Activated CD8-positive, alpha-beta memory T cell treated with anti-CD3 and anti-CD28 coated beads for 36 hours (primary cell): ENCODE data around the gene SBK3. TPM values are rescaled to one million over a fixed set of nuclear protein-coding genes. Genes with fewer than 3 reads are reported as not detected.
"Not testable (repeated sequence)": the region's sequence is repeated elsewhere in the genome, so short reads cannot be mapped to it uniquely, and the experiment has no call there.

Source experiments
- CTCF ChIA-PET: fragments of 350-600 bp; sonication (Branson Sonifier 250); formaldehyde crosslinking; loops from one replicate; lab custom pipeline; 2021; ENCODE audit warnings: antibody characterized with exemption; lab: Charles Lee
- POLR2A ChIA-PET: fragments of 350-600 bp; sonication (Branson Sonifier 250); formaldehyde crosslinking; loops from one replicate; lab custom pipeline; 2021; ENCODE audit warnings: antibody characterized with exemption; lab: Charles Lee
- total RNA-seq, 2 experiments: library from RNA; stranded (reverse); gene quantifications; one replicate each; pipeline ENCODE4 v1.2.3, GENCODE V29; 2021

The SBK3 gene
- total RNA-seq, 2 experiments from 2014 or later = not detected

- ChIA-PET POLR2A (no interaction called here), CTCF (interaction anchor here (1.0 to 1.7 kb wide), 2 partner anchors 11 to 29 kb away, joined by 3 to 6 read pairs; no protein-coding TSS in a partner anchor)
These were observed 47.6 kb downstream of the SBK3 start for GRCh38 chr19:55497763-55498162.

GRCh38 chr19:55496820-55497219, 48.5 kb downstream of the SBK3 start:
- CTCF ChIA-PET, POLR2A ChIA-PET: not testable (repeated sequence)

GRCh38 chr19:55495646-55496349, 49.5 kb downstream of the SBK3 start:
- ChIA-PET CTCF (interaction anchor here (1.6 kb wide), 1 partner anchor 19 kb away, joined by 5 read pairs; the partner anchor contains the start of gene ZNF628), POLR2A (no interaction called here)

GRCh38 chr19:55494172-55494761, 51.1 kb downstream of the SBK3 start:
- CTCF ChIA-PET = interaction anchor here (0.9 to 1.6 kb wide), 4 partner anchors 10 to 334 kb away, joined by 3 to 7 read pairs (median 4); partner anchors contain the start of gene ZNF628

GRCh38 chr19:55493645-55494171, 51.6 kb downstream of the SBK3 start:
- ChIA-PET POLR2A (no interaction called here), CTCF (interaction anchor here (0.9 to 1.6 kb wide), 4 partner anchors 10 to 333 kb away, joined by 3 to 7 read pairs (median 4); partner anchors contain the start of gene ZNF628)

More at GRCh38 chr19:55494172-55494761, 51.1 kb downstream of the SBK3 start:
- POLR2A ChIA-PET = interaction anchor here (0.7 kb wide), 1 partner anchor 17 kb away, joined by 3 read pairs; no protein-coding TSS in a partner anchor

GRCh38 chr19:55493052-55493644, 52.2 kb downstream of the SBK3 start:
- POLR2A ChIA-PET = no interaction called here
- CTCF ChIA-PET = interaction anchor here (1.5 to 1.6 kb wide), 2 partner anchors 26 to 333 kb away, joined by 4 to 7 read pairs; no protein-coding TSS in a partner anchor

- ChIA-PET POLR2A (no interaction called here), CTCF (no interaction called here)
These were observed 52.9 kb downstream of the SBK3 start for GRCh38 chr19:55492362-55492944.

- ChIA-PET CTCF (interaction anchor here (1.2 to 1.9 kb wide), 2 partner anchors 24 to 351 kb away, joined by 3 to 6 read pairs; no protein-coding TSS in a partner anchor), POLR2A (no interaction called here)
These were observed 53.6 kb downstream of the SBK3 start for GRCh38 chr19:55491546-55492360.

Other genes with a start within 250 kb of the SBK3 start
- gene TMEM150B, start 220.2 kb downstream of the SBK3 start, total RNA-seq = under 1 TPM in 1 of 2 experiments, not detected in 1; 0.31 TPM
- gene KMT5C, start 205.7 kb downstream of the SBK3 start, total RNA-seq = 10 to 100 TPM; 17.4 to 18.1 TPM
- gene COX6B2, start 190.8 kb downstream of the SBK3 start, total RNA-seq = not detected
- not detected for gene GARIN5B, start 182.3 kb downstream of the SBK3 start, total RNA-seq
- under 1 TPM; 0.08 to 0.21 TPM for gene IL11, start 175.1 kb downstream of the SBK3 start, total RNA-seq
- gene TMEM190, start 168.7 kb downstream of the SBK3 start, total RNA-seq = not detected
- gene TMEM238, start 161.3 kb downstream of the SBK3 start, total RNA-seq = 10 to 100 TPM; 11.3 to 12.1 TPM
- 1,000 to 10,000 TPM; 2,223 to 2,277 TPM for gene RPL28, start 159.6 kb downstream of the SBK3 start, total RNA-seq
- 100 to 1,000 TPM; 296 to 311 TPM for gene UBE2S, start 137.8 kb downstream of the SBK3 start, total RNA-seq
- gene SHISA7, start 102.2 kb downstream of the SBK3 start, total RNA-seq = not detected
- gene ISOC2, start 83.9 kb downstream of the SBK3 start, total RNA-seq = 10 to 100 TPM; 34.4 to 36.6 TPM
- not detected for gene C19orf85, start 80.8 kb downstream of the SBK3 start, total RNA-seq
- 1 to 10 TPM; 6.4 to 7.4 TPM for gene ZNF628, start 68.9 kb downstream of the SBK3 start, total RNA-seq
- gene NAT14, start 60.4 kb downstream of the SBK3 start, total RNA-seq = 10 to 100 TPM; 32.7 to 33.1 TPM
- under 1 TPM; 0.63 to 0.99 TPM for gene SSC5D, start 57.1 kb downstream of the SBK3 start, total RNA-seq
- not detected for gene SBK2, start 8.4 kb downstream of the SBK3 start, total RNA-seq
- 1 to 10 TPM; 6.9 to 7.5 TPM for gene ZNF579, start 35.3 kb upstream of the SBK3 start, total RNA-seq
- gene FIZ1, start 54.0 kb upstream of the SBK3 start, total RNA-seq = 10 to 100 TPM; 17.4 to 17.8 TPM
- 10 to 100 TPM; 11.9 to 13.2 TPM for gene ZNF524, start 54.7 kb upstream of the SBK3 start, total RNA-seq
- 10 to 100 TPM; 11.8 to 12.0 TPM for gene ZNF865, start 60.1 kb upstream of the SBK3 start, total RNA-seq
- 1 to 10 TPM; 2.8 to 3.0 TPM for gene ZNF784, start 79.0 kb upstream of the SBK3 start, total RNA-seq
- gene ZNF580, start 95.5 kb upstream of the SBK3 start, total RNA-seq = 10 to 100 TPM; 31.3 to 32.0 TPM
- 10 to 100 TPM; 32.6 to 33.6 TPM for gene ZNF581, start 98.1 kb upstream of the SBK3 start, total RNA-seq
- gene CCDC106, start 102.7 kb upstream of the SBK3 start, total RNA-seq = 1 to 10 TPM; 4.3 to 4.4 TPM
- 100 to 1,000 TPM; 351 to 381 TPM for gene U2AF2, start 109.5 kb upstream of the SBK3 start, total RNA-seq
- 10 to 100 TPM; 40.1 to 41.8 TPM for gene EPN1, start 129.7 kb upstream of the SBK3 start, total RNA-seq
- gene NLRP9, start 192.9 kb upstream of the SBK3 start, total RNA-seq = not detected
- not detected for gene RFPL4A, start 213.6 kb upstream of the SBK3 start, total RNA-seq
- gene RFPL4AL1, start 223.6 kb upstream of the SBK3 start, total RNA-seq = not detected